GM12878 (cell line): ENCODE results near the gene ECT2. TPM values are rescaled to one million over a fixed set of nuclear protein-coding genes. Genes with fewer than 3 reads are reported as not detected.
A peak's percentile ranks its signal among the peaks of the same experiment; 100 is the strongest.

Experiments used
- ATAC-seq: fragments of 200-7000 bp; cut with Tn5 transposase; 3 replicates; pipeline ENCODE4 v1.9.1; 2020; ENCODE audit warnings: mild to moderate bottlenecking, moderate library complexity
- BruUV-seq: library from RNA; stranded (reverse); fragments of 400-500 nt; replicated peaks from 2 replicates; lab custom pipeline; 2021; lab: Mats Ljungman, UMichigan
- CTCF ChIA-PET: fragments of 300-600 bp; sonication (Branson Sonifier 250); formaldehyde crosslinking; extraction: SDS; loops from one replicate; lab custom pipeline; 2021; ENCODE audit warnings: inconsistent platforms; lab: Yijun Ruan, JAX
- POLR2A ChIA-PET: fragments of 350-600 bp; formaldehyde crosslinking; extraction: SDS; loops from one replicate; lab custom pipeline; 2021; ENCODE audit warnings: inconsistent platforms; lab: Charles Lee
- RAD21 ChIA-PET: fragments of 300-600 bp; sonication (Branson Sonifier 250); formaldehyde crosslinking; loops from one replicate; lab custom pipeline; 2023; ENCODE audit warnings: antibody characterized with exemption; ENCODE audit not compliant: unreplicated experiment; lab: Charles Lee
- SMC1A ChIA-PET: fragments of 300-600 bp; sonication (Branson Sonifier 250); formaldehyde crosslinking; loops from one replicate; lab custom pipeline; 2023; ENCODE audit not compliant: unreplicated experiment, uncharacterized antibody; lab: Charles Lee
- DNase-seq: peaks from one replicate; pipeline ENCODE4 v3.0.0-alpha.2; 2011; ENCODE audit warnings: low read depth, low spot score
- FAIRE-seq: peaks from 3 replicates; lab custom pipeline; 2011; peaks lifted over from hg19 to GRCh38; lab: Jason Lieb, UNC
- H2AFZ ChIP-seq: 2 replicates; pipeline ENCODE4 v1.6.0; 2011; ENCODE audit warnings: low read depth, low read length, control low read depth; ENCODE audit not compliant: control insufficient read depth
- H3K27ac ChIP-seq: 2 replicates; pipeline ENCODE4 v1.5.1; 2011; ENCODE audit warnings: control low read depth; ENCODE audit not compliant: control insufficient read depth, insufficient read depth
- H3K27me3 ChIP-seq, 2 experiments: replicated peaks in 1 of 2; 2 replicates each; pipeline versions ENCODE4 v1.6.0 to v1.6.1; 2011; ENCODE audit warnings: low read length in 1 of 2; ENCODE audit not compliant: control insufficient read depth in 2 of 2, insufficient read depth in 2 of 2
- H3K36me3 ChIP-seq, 2 experiments: 2 replicates each; pipeline ENCODE4 v1.5.1; 2011; ENCODE audit warnings: low read length in 1 of 2; ENCODE audit not compliant: control insufficient read depth in 2 of 2, insufficient read depth in 2 of 2
- H3K4me1 ChIP-seq: 2 replicates; pipeline ENCODE4 v1.6.1; 2011; ENCODE audit warnings: mild to moderate bottlenecking, low read length, moderate library complexity, mixed read lengths; ENCODE audit not compliant: control insufficient read depth, insufficient read depth
- H3K4me2 ChIP-seq: 2 replicates; pipeline ENCODE4 v1.6.0; 2011; ENCODE audit warnings: control low read depth; ENCODE audit not compliant: control insufficient read depth, insufficient read depth
- H3K4me3 ChIP-seq: fragments of 200-600 bp; sonication (generic); 2 replicates; pipeline ENCODE4 v1.5.1; 2016
- H3K79me2 ChIP-seq: 2 replicates; pipeline ENCODE4 v1.6.0; 2011; ENCODE audit warnings: low read length; ENCODE audit not compliant: control insufficient read depth, insufficient read depth
- H3K9ac ChIP-seq: 2 replicates; pipeline ENCODE4 v1.8.0; 2011; ENCODE audit warnings: low read length, control low read depth, mixed read lengths; ENCODE audit not compliant: control insufficient read depth, insufficient read depth
- H3K9me3 ChIP-seq: replicated peaks from 3 replicates; pipeline ENCODE4 v1.5.1; 2011; ENCODE audit warnings: mild to moderate bottlenecking, low read length; ENCODE audit not compliant: control insufficient read depth, insufficient read depth
- H4K20me1 ChIP-seq: 2 replicates; pipeline ENCODE4 v1.6.0; 2011; ENCODE audit not compliant: control insufficient read depth, insufficient read depth
- CBX3 ChIP-seq: fragments of 200-600 bp; sonication (generic); IDR thresholded peaks from 2 replicates; pipeline ENCODE4 v1.6.1; 2016; ENCODE audit warnings: low read depth, borderline replicate concordance
- CBX5 ChIP-seq: sonication (generic); IDR thresholded peaks from 2 replicates; pipeline ENCODE4 v1.6.1; 2016; ENCODE audit warnings: low read depth, moderate library complexity, mild to moderate bottlenecking, inconsistent platforms
- CHD2 ChIP-seq: IDR thresholded peaks from 2 replicates; pipeline ENCODE4 v1.6.1; 2011; ENCODE audit warnings: low read depth, low read length, improper control_type of control experiment, borderline replicate concordance
- FOS ChIP-seq: IDR thresholded peaks from 3 replicates; pipeline ENCODE4 v1.6.1; 2011; ENCODE audit warnings: borderline replicate concordance; ENCODE audit not compliant: insufficient read length; ENCODE audit errors: extremely low read depth
- MEF2A ChIP-seq: IDR thresholded peaks from 2 replicates; pipeline ENCODE4 v1.6.1; 2011; ENCODE audit warnings: low read depth, mild to moderate bottlenecking, low read length, moderate library complexity; ENCODE audit not compliant: insufficient read depth
- RUNX3 ChIP-seq: IDR thresholded peaks from 2 replicates; pipeline ENCODE4 v1.6.1; 2012; ENCODE audit warnings: low read length, inconsistent platforms
- YY1 ChIP-seq: IDR thresholded peaks from 2 replicates; pipeline ENCODE4 v1.6.1; 2011; ENCODE audit warnings: low read depth, mild to moderate bottlenecking, low read length
- WGBS: methylation state at CpG from one replicate; pipeline ENCODE4 v1.1.6; 2016; ENCODE audit warnings: low lambda C conversion rate; ENCODE audit not compliant: insufficient replicate concordance, insufficient coverage; ENCODE audit errors: missing lambda C conversion rate; 5-methylcytosine and 5-hydroxymethylcytosine counted together
- in situ Hi-C: fragments of 300-500 bp; cut with MboI; formaldehyde crosslinking; loops from 9 replicates; pipeline ENCODE4 v1.14.3; 2018; ENCODE audit warnings: mixed read lengths
- intact Hi-C: fragments of 100-400 bp; cut with micrococcal nuclease; formaldehyde crosslinking; loops from one replicate; pipeline ENCODE4 v1.14.2; 2022; ENCODE audit not compliant: unreplicated experiment
- polyA plus RNA-seq, 11 experiments: library from polyadenylated mRNA; depleted of rRNA in 4 of 11; unstranded in 6 of 11; stranded (reverse) in 5 of 11; fragments of >200 nt; fragmentation: Nextera tagmentation in 4 of 11; fragmentation: Illumina TruSeq in 1 of 11; extraction: Ambion mirVana in 4 of 11; extraction: Trizol in 1 of 11; gene quantifications; 1 replicate in 1 of 11; 2 replicates in 10 of 11; pipeline versions ENCODE4 v1.2.1 to v1.2.3, GENCODE V29; 2011 to 2016; ENCODE audit warnings: inconsistent platforms in 2 of 11, missing spikeins in 2 of 11, low read depth in 1 of 11
- total RNA-seq, 4 experiments: library from RNA; depleted of rRNA in 3 of 4; stranded (reverse); fragments of >200 nt in 3 of 4; fragmentation: Illumina TruSeq in 1 of 4; extraction: Trizol in 1 of 4; gene quantifications; 2 replicates each; pipeline versions ENCODE4 v1.2.1 to v1.2.3, GENCODE V29; 2013 to 2021
- TF ChIP-seq, protein P1 (sequence below): fragments of 450-650 bp; IDR thresholded peaks from 2 replicates; pipeline ENCODE4 v1.6.1; 2017; ENCODE audit warnings: mild to moderate bottlenecking, moderate library complexity
- TF ChIP-seq, protein P2 (sequence below): fragments of 450-650 bp; IDR thresholded peaks from 2 replicates; pipeline ENCODE4 v1.6.1; 2016; ENCODE audit warnings: mild to moderate bottlenecking, moderate library complexity, borderline replicate concordance

Gene ECT2
- total and polyA plus RNA-seq, 10 of the 15 experiments (the other 5 are each of a cell fraction or from before 2014, with no cell fraction given) = 21.5 to 47.8 (median 38.2) TPM

DNA sequence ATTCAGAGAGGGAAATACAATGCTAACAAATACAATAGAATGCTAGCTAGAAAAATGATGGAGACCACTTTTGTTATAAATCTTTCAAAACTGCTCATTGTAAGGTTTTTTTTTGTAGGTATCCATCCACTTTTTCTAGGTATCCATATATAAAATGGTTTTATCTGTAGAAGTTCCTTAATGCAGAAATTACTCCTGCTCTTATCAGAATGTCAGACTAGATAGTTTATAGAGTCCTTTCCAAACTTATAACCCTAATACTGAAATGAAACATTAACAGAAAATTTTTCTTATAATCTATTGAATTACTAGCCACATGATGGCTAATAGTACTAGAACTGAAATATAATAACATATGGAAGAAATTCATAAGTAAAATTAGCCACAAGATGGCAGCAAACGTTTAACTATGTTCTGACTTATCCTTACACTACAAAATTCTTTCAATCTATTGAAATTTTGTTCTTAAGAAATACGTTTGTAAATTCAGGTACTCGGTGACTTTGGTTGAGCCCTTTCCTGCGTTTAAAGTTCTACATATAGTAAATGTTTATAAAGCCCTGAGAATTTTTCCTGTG is 58.5 kb downstream of the ECT2 start:
- H4K20me1 ChIP-seq = no peaks in the 10 kb centered on the region
- no peak for TF ChIP-seq RUNX3
- no peak for TF ChIP-seq CHD2
- 0 out of 2 replicates have a peak, but pooled peaks have one; percentile 68 for TF ChIP-seq CBX5
- TF ChIP-seq FOS = no peak
- TF ChIP-seq, protein P1, sequence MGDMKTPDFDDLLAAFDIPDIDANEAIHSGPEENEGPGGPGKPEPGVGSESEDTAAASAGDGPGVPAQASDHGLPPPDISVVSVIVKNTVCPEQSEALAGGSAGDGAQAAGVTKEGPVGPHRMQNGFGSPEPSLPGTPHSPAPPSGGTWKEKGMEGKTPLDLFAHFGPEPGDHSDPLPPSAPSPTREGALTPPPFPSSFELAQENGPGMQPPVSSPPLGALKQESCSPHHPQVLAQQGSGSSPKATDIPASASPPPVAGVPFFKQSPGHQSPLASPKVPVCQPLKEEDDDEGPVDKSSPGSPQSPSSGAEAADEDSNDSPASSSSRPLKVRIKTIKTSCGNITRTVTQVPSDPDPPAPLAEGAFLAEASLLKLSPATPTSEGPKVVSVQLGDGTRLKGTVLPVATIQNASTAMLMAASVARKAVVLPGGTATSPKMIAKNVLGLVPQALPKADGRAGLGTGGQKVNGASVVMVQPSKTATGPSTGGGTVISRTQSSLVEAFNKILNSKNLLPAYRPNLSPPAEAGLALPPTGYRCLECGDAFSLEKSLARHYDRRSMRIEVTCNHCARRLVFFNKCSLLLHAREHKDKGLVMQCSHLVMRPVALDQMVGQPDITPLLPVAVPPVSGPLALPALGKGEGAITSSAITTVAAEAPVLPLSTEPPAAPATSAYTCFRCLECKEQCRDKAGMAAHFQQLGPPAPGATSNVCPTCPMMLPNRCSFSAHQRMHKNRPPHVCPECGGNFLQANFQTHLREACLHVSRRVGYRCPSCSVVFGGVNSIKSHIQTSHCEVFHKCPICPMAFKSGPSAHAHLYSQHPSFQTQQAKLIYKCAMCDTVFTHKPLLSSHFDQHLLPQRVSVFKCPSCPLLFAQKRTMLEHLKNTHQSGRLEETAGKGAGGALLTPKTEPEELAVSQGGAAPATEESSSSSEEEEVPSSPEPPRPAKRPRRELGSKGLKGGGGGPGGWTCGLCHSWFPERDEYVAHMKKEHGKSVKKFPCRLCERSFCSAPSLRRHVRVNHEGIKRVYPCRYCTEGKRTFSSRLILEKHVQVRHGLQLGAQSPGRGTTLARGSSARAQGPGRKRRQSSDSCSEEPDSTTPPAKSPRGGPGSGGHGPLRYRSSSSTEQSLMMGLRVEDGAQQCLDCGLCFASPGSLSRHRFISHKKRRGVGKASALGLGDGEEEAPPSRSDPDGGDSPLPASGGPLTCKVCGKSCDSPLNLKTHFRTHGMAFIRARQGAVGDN = no peak
- no peak for TF ChIP-seq CBX3
- TF ChIP-seq, protein P2, sequence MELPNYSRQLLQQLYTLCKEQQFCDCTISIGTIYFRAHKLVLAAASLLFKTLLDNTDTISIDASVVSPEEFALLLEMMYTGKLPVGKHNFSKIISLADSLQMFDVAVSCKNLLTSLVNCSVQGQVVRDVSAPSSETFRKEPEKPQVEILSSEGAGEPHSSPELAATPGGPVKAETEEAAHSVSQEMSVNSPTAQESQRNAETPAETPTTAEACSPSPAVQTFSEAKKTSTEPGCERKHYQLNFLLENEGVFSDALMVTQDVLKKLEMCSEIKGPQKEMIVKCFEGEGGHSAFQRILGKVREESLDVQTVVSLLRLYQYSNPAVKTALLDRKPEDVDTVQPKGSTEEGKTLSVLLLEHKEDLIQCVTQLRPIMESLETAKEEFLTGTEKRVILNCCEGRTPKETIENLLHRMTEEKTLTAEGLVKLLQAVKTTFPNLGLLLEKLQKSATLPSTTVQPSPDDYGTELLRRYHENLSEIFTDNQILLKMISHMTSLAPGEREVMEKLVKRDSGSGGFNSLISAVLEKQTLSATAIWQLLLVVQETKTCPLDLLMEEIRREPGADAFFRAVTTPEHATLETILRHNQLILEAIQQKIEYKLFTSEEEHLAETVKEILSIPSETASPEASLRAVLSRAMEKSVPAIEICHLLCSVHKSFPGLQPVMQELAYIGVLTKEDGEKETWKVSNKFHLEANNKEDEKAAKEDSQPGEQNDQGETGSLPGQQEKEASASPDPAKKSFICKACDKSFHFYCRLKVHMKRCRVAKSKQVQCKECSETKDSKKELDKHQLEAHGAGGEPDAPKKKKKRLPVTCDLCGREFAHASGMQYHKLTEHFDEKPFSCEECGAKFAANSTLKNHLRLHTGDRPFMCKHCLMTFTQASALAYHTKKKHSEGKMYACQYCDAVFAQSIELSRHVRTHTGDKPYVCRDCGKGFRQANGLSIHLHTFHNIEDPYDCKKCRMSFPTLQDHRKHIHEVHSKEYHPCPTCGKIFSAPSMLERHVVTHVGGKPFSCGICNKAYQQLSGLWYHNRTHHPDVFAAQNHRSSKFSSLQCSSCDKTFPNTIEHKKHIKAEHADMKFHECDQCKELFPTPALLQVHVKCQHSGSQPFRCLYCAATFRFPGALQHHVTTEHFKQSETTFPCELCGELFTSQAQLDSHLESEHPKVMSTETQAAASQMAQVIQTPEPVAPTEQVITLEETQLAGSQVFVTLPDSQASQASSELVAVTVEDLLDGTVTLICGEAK = no peak
- TF ChIP-seq YY1 = no peak
- TF ChIP-seq MEF2A = no peak
- TF ChIP-seq, all 136 proteins: peak for 1
- in situ Hi-C loops (no loop called here), intact Hi-C loops (no loop called here)
- H3K9me3 ChIP-seq = no peaks in the 10 kb centered on the region
- ChIA-PET RAD21 (no interaction called here), POLR2A (no interaction called here), SMC1A (interaction anchor here (0.6 kb wide), 1 partner anchor 12 kb away, joined by 3 read pairs; no protein-coding TSS in a partner anchor), CTCF (interaction anchor here (1.0 to 1.7 kb wide), 4 partner anchors 9 to 744 kb away, joined by 4 to 7 read pairs (median 5); no protein-coding TSS in a partner anchor)
- no TSS peak for BruUV-seq
- no peak overlapping the region for H3K9ac ChIP-seq
- no peaks in the 10 kb centered on the region for H3K79me2 ChIP-seq
- no peaks in the 10 kb centered on the region for H3K4me1 ChIP-seq
- H3K27me3 ChIP-seq = no peaks in the 10 kb centered on the region
- H3K36me3 ChIP-seq = peaks cover 2 to 10% of the 10 kb centered on the region in 2 experiments
- no peak overlapping the region for H2AFZ ChIP-seq
- no peak overlapping the region for H3K4me3 ChIP-seq
- no peak overlapping the region for H3K27ac ChIP-seq
- ATAC-seq (peak; percentile 60; the same call in 2 of the 3 replicates), DNase-seq (no peak), FAIRE-seq (no peak)
- no peak overlapping the region for H3K4me2 ChIP-seq
- 73% methylated on average over 4 of the region's 4 CpGs for WGBS
